B cell (primary cell): ENCODE measurements around the gene ATF6B. TPM values are rescaled to one million over a fixed set of nuclear protein-coding genes. Genes with fewer than 3 reads are reported as not detected.

Source experiments
- ATAC-seq: fragments of 200-7000 bp; cut with Tn5 transposase; one replicate; pipeline ENCODE4 v1.10.0; 2021; ENCODE audit warnings: low read depth, mild to moderate bottlenecking, moderate number of reproducible peaks, moderate library complexity
- CTCF ChIA-PET: fragments of 350-600 bp; sonication (Branson Sonifier 250); formaldehyde crosslinking; loops from one replicate; lab custom pipeline; 2021; ENCODE audit warnings: antibody characterized with exemption, inconsistent platforms; lab: Charles Lee
- POLR2A ChIA-PET: fragments of 350-600 bp; sonication (Branson Sonifier 250); formaldehyde crosslinking; loops from one replicate; lab custom pipeline; 2021; ENCODE audit warnings: antibody characterized with exemption; lab: Charles Lee
- DNase-seq: peaks from one replicate; pipeline ENCODE4 v3.0.0; 2013
- H2AFZ ChIP-seq: 2 replicates; pipeline ENCODE4 v1.6.1; 2012; ENCODE audit warnings: mild to moderate bottlenecking, low read depth, low read length; ENCODE audit not compliant: insufficient read depth, poor library complexity, severe bottlenecking
- H3K27ac ChIP-seq, 2 donors: 1 replicate in 1 of 2; 2 replicates in 1 of 2; pipeline ENCODE4 v1.5.1; 2012 to 2013; ENCODE audit warnings: low read length in 2 of 2, mild to moderate bottlenecking in 2 of 2, moderate library complexity in 1 of 2
- H3K27me3 ChIP-seq, 4 experiments: fragments of 200-600 bp in 1 of 4; sonication (generic) in 1 of 4; replicated peaks in 1 of 4; 1 replicate in 2 of 4; 2 replicates in 2 of 4; pipeline versions ENCODE4 v1.6.1 to v1.7.0; 2013 to 2016; ENCODE audit warnings: low read length in 3 of 4, mild to moderate bottlenecking in 2 of 4, mixed read lengths in 1 of 4, moderate library complexity in 1 of 4; ENCODE audit not compliant: insufficient read depth in 4 of 4, control insufficient read depth in 3 of 4; ENCODE audit errors: control extremely low read depth in 1 of 4
- H3K36me3 ChIP-seq, 2 experiments: replicated peaks in 1 of 2; 1 replicate in 1 of 2; 2 replicates in 1 of 2; pipeline versions ENCODE4 v1.6.1 to v1.7.1; 2013; ENCODE audit warnings: low read length in 1 of 2; ENCODE audit not compliant: insufficient read depth in 2 of 2, control insufficient read depth in 1 of 2; ENCODE audit errors: control extremely low read depth in 1 of 2, extremely low read depth in 1 of 2
- H3K4me1 ChIP-seq, 2 donors: fragments of 200-600 bp in 1 of 2; sonication (generic) in 1 of 2; 1 replicate in 1 of 2; 2 replicates in 1 of 2; pipeline versions ENCODE4 v1.5.1 to v1.6.1; 2013 to 2017; ENCODE audit warnings: low read length in 2 of 2; ENCODE audit not compliant: control insufficient read depth in 2 of 2, insufficient read depth in 2 of 2
- H3K4me2 ChIP-seq: replicated peaks from 2 replicates; pipeline ENCODE3; 2012; ENCODE audit warnings: mild to moderate bottlenecking, low read depth, low read length; ENCODE audit not compliant: poor library complexity, severe bottlenecking
- H3K4me3 ChIP-seq, 5 experiments: fragments of 200-600 bp in 1 of 5; sonication (generic) in 1 of 5; 1 replicate in 3 of 5; 2 replicates in 2 of 5; pipeline versions ENCODE4 v1.5.1 to v1.7.0; 2011 to 2016; ENCODE audit warnings: low read length in 4 of 5, mild to moderate bottlenecking in 4 of 5, low read depth in 2 of 5, control low read depth in 1 of 5, moderate library complexity in 1 of 5; ENCODE audit not compliant: insufficient read depth in 1 of 5; ENCODE audit errors: control extremely low read depth in 1 of 5, extremely low read depth in 1 of 5
- H3K79me2 ChIP-seq: fragments of 200-600 bp; sonication (generic); one replicate; pipeline ENCODE4 v1.6.0; 2016; ENCODE audit warnings: low read length; ENCODE audit not compliant: control insufficient read depth, insufficient read depth
- H3K9ac ChIP-seq: fragments of 200-600 bp; sonication (generic); 2 replicates; pipeline ENCODE4 v1.6.1; 2017; ENCODE audit warnings: mild to moderate bottlenecking, low read length, moderate library complexity
- H3K9me3 ChIP-seq, 3 donors: one replicate each; pipeline versions ENCODE4 v1.6.1 to v1.7.1; 2013; ENCODE audit warnings: low read length in 2 of 3; ENCODE audit not compliant: control insufficient read depth in 2 of 3, insufficient read depth in 1 of 3; ENCODE audit errors: control extremely low read depth in 1 of 3
- H4K20me1 ChIP-seq: 2 replicates; pipeline ENCODE4 v1.6.0; 2012; ENCODE audit warnings: mild to moderate bottlenecking, low read length; ENCODE audit not compliant: insufficient read depth, control insufficient read depth, poor library complexity, severe bottlenecking
- H3K27ac Mint-ChIP-seq: one replicate; pipeline ENCODE4 v1.8.0; 2021; ENCODE audit warnings: mixed read lengths
- H3K27me3 Mint-ChIP-seq: one replicate; pipeline ENCODE4 v1.8.0; 2021; ENCODE audit warnings: mixed read lengths
- H3K4me1 Mint-ChIP-seq: one replicate; pipeline ENCODE4 v1.8.0; 2021; ENCODE audit warnings: mixed read lengths
- H3K4me3 Mint-ChIP-seq: one replicate; pipeline ENCODE4 v1.8.0; 2021; ENCODE audit warnings: mixed read lengths
- H3K9me3 Mint-ChIP-seq: one replicate; pipeline ENCODE4 v1.8.0; 2022; ENCODE audit warnings: mixed read lengths; ENCODE audit not compliant: insufficient read depth
- EZH2 ChIP-seq: IDR thresholded peaks from 2 replicates; pipeline ENCODE4 v1.6.1; 2012; ENCODE audit warnings: borderline replicate concordance, low read depth, mild to moderate bottlenecking, moderate library complexity, low read length; ENCODE audit not compliant: insufficient read depth, poor library complexity, severe bottlenecking
- WGBS: methylation state at CpG from one replicate; pipeline ENCODE4 v1.1.5; 2013; ENCODE audit warnings: missing lambda C conversion rate; ENCODE audit not compliant: insufficient coverage; 5-methylcytosine and 5-hydroxymethylcytosine counted together
- intact Hi-C: fragments of 100-400 bp; cut with micrococcal nuclease; formaldehyde crosslinking; loops from one replicate; pipeline ENCODE4 v1.10.0; 2022
- polyA plus RNA-seq: library from polyadenylated mRNA; depleted of rRNA; stranded (reverse); fragments of >200 nt; gene quantifications from 2 replicates; pipeline ENCODE4 v1.2.3, GENCODE V29; 2012
- total RNA-seq, 2 donors: library from RNA; stranded (reverse); fragments of 120-200 nt in 1 of 2; gene quantifications; 1 replicate in 1 of 2; 2 replicates in 1 of 2; pipeline versions ENCODE4 v1.2.3 to v1.2.4, GENCODE V29; 2013 to 2022
- TF ChIP-seq, protein P1 (sequence below): fragments of 200-600 bp; IDR thresholded peaks from one replicate; pipeline ENCODE4 v1.8.0; 2022; ENCODE audit warnings: antibody characterized with exemption, mild to moderate bottlenecking

The ATF6B gene
- total and polyA plus RNA-seq, 2 donors (not counting 1 experiment from before 2014, with no cell fraction given), result 180 to 201 TPM

- Histone ChIP-seq H3K79me2 (no peaks in the 10 kb centered on the region), H3K4me2 (no peak overlapping the region), H3K4me3 (no peak overlapping the region), H4K20me1 (no peaks in the 10 kb centered on the region), H3K4me1 (peaks cover 8% of the 10 kb centered on the region in 2 donors), H3K27me3 (peaks cover 0 to 43% (median 16%) of the 10 kb centered on the region in 4 experiments), H2AFZ (no peak overlapping the region), H3K9ac (no peak overlapping the region), H3K36me3 (no peaks in the 10 kb centered on the region), H3K27ac (no peak overlapping the region), H3K9me3 (peaks cover 0 to 7% (median 0%) of the 10 kb centered on the region in 3 donors)
- Mint-ChIP-seq H3K9me3 (no peaks in the 10 kb centered on the region), H3K27me3 (peaks cover 58% of the 10 kb centered on the region), H3K27ac (no peak overlapping the region), H3K4me3 (no peak overlapping the region), H3K4me1 (peaks cover 10% of the 10 kb centered on the region)
- ChIA-PET CTCF (no interaction called here), POLR2A (no interaction called here)
- 72% methylated on average over 13 of the region's 17 CpGs for WGBS
- no peak for TF ChIP-seq EZH2
- TF ChIP-seq, protein P1, sequence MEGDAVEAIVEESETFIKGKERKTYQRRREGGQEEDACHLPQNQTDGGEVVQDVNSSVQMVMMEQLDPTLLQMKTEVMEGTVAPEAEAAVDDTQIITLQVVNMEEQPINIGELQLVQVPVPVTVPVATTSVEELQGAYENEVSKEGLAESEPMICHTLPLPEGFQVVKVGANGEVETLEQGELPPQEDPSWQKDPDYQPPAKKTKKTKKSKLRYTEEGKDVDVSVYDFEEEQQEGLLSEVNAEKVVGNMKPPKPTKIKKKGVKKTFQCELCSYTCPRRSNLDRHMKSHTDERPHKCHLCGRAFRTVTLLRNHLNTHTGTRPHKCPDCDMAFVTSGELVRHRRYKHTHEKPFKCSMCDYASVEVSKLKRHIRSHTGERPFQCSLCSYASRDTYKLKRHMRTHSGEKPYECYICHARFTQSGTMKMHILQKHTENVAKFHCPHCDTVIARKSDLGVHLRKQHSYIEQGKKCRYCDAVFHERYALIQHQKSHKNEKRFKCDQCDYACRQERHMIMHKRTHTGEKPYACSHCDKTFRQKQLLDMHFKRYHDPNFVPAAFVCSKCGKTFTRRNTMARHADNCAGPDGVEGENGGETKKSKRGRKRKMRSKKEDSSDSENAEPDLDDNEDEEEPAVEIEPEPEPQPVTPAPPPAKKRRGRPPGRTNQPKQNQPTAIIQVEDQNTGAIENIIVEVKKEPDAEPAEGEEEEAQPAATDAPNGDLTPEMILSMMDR, result no peak
- ATAC-seq (no peak), DNase-seq (no peak)
- intact Hi-C loops, result no loop called here
Measured at GRCh38 chr6:32085759-32086459, 42.1 kb downstream of the ATF6B start.

DNA sequence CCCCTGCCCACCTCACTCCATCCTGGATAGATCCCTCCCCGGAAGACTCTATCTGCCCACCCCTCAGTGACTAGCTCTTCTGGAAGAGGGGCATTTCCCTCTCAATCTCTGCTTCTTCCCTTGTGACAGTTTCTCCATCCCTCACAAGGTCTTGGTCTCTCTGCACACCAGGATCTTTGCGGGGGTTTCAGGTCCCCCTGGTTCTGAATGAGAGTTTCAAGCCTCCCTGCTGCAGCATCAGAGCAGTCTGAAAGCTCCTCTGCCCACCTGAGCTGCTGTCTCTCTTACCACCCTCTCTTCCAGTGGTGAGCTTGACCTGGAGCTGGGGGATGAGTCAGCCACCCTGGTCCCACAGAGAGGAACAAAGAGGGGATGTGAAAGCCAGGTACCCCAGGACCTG is 43.3 kb downstream of the ATF6B start:
- CTCF ChIA-PET, result no interaction called here

More for the DNA sequence above, 43.3 kb downstream of the ATF6B start:
- Histone ChIP-seq H3K36me3 (no peaks in the 10 kb centered on the region), H3K9ac (no peak overlapping the region), H3K9me3 (peaks cover 0 to 7% (median 0%) of the 10 kb centered on the region in 3 donors), H3K79me2 (no peaks in the 10 kb centered on the region), H3K4me1 (peaks cover 8% of the 10 kb centered on the region in 2 donors), H3K4me3 (no peak overlapping the region), H3K27ac (no peak overlapping the region), H4K20me1 (no peaks in the 10 kb centered on the region), H3K4me2 (no peak overlapping the region), H2AFZ (no peak overlapping the region), H3K27me3 (peaks cover 0 to 43% (median 16%) of the 10 kb centered on the region in 4 experiments)
- H3K27ac Mint-ChIP-seq, result no peak overlapping the region
- H3K9me3 Mint-ChIP-seq, result no peaks in the 10 kb centered on the region
- DNase-seq, result no peak
- WGBS, result 86% methylated on average over 1 of the region's 2 CpGs
- POLR2A ChIA-PET, result no interaction called here
- TF ChIP-seq, protein P1, result no peak
- no peak for TF ChIP-seq EZH2
- intact Hi-C loops, result no loop called here
- peaks cover 57% of the 10 kb centered on the region for H3K27me3 Mint-ChIP-seq
- ATAC-seq, result no peak
- H3K4me3 Mint-ChIP-seq, result no peak overlapping the region
- H3K4me1 Mint-ChIP-seq, result peaks cover 10% of the 10 kb centered on the region
